ENCODE results near the gene TEX14. TPM values are rescaled to one million over a fixed set of nuclear protein-coding genes. Genes with fewer than 3 reads are reported as not detected.

TEX14 gene
- total and polyA plus RNA-seq, 2 experiments from 2014 or later = 0.15 TPM; not detected in 1

DNA sequence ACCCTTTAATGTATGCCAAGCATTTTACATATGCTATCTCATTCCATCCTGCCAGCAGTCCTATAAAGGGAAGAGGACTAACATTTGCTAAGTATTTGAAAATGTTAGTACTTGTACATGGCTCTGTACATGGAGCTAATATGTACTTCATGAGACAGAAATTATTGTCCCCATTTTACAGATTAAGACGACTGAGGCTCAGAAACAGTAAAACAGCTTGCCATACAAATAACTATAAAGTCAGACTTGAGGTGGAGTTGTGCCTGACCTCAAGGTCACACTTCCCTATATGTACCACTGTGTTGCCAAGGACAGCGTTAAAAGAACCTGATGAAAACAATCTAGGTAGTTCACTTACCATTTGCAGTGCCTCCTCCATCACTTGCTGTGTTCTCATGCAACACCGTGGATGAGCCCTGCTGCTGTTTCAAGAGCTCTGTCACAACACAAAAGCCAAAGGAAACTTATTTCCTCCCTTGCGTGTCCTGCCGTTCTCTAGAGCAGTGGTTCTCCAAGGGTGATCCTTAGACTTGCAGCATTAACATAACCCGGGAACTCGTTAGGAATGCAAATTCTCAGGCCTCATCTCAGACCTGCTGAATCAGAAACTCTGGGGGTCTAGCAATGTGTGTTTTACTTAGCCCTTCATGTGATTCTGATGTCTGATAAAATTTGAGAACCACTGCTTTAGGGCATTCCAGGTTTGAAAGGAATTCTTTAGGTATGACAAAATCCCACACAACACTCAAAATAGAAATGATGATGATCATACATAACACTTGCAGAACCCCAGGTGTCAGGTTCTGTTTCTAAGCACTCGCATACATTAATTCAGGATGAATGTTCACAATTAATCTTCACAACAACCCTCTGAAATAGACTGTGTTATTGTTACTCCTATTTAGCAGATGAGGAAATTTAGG lies 126.2 kb downstream of the TEX14 start:
- in situ Hi-C loops (cut with MboI) = no loop called here
- no peak overlapping the region for H3K4me2 ChIP-seq (ENCODE audit: unreplicated experiment)
- H3F3A ChIP-seq (ENCODE audit: insufficient read depth) = no peaks in the 10 kb centered on the region
- no peak overlapping the region for H3K4me3 ChIP-seq
- TF ChIP-seq EZH2phosphoT487 (IDR thresholded peaks at IDR 0.05; ENCODE audit: insufficient read depth, low read depth) = no peak
- no peak for TF ChIP-seq EZH2 (IDR thresholded peaks at IDR 0.05; ENCODE audit: insufficient read depth, poor library complexity, severe bottlenecking)
- no peaks in the 10 kb centered on the region for H3K36me3 ChIP-seq (ENCODE audit: low read depth)
- H3K9me2 ChIP-seq (ENCODE audit: insufficient read depth) = no peaks in the 10 kb centered on the region
- DNase-seq = no peak
- H3K9me3 ChIP-seq (ENCODE audit: low read depth) = no peaks in the 10 kb centered on the region
- no peak overlapping the region for H3K27ac ChIP-seq
- 34 to 35% methylated on average over 8 of the region's 8 CpGs for WGBS, 2 experiments (ENCODE audit: low coverage in 1 of 2, low lambda C conversion rate in 2 of 2, missing lambda C conversion rate in 2 of 2)
- no peak overlapping the region for H2AFZ ChIP-seq
- no peaks in the 10 kb centered on the region; the same call in 1 of the 2 replicates for H3K27me3 ChIP-seq (replicated peaks; ENCODE audit: insufficient read depth)
- no peak overlapping the region for H3K9ac ChIP-seq
- H3K4me1 ChIP-seq (ENCODE audit: insufficient read depth) = no peaks in the 10 kb centered on the region
- no peaks in the 10 kb centered on the region for H3K79me2 ChIP-seq (ENCODE audit: insufficient read depth)
- no peaks in the 10 kb centered on the region for H4K20me1 ChIP-seq (ENCODE audit: insufficient read depth)

DNA sequence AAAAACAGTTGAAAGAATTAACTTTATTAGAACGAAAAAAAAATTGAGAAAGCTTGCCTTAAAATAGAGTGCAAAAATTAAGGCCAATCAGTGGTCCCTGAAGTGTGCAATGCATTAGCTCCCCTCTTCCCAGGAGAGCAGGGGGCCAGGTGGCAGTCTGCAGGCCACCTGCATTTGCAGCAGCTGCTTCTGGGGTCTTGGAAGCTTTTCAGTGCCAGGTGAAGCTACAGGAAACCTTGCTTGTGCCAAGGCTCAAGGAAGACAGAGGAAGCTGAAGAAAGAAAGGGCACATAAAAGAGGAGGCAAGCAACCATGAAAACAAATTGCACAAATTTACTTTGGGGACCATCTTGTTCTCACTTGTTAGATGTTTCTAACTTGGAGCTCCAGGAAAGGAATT lies 126.9 kb downstream of the TEX14 start:
- no peaks in the 10 kb centered on the region for H3K4me1 ChIP-seq (ENCODE audit: insufficient read depth)
- H2AFZ ChIP-seq = no peak overlapping the region
- H3K4me2 ChIP-seq (ENCODE audit: unreplicated experiment) = no peak overlapping the region
- no peak overlapping the region for H3K9ac ChIP-seq
- H3K9me3 ChIP-seq (ENCODE audit: low read depth) = no peaks in the 10 kb centered on the region
- H3K27me3 ChIP-seq (replicated peaks; ENCODE audit: insufficient read depth) = no peaks in the 10 kb centered on the region; the same call in 1 of the 2 replicates
- DNase-seq = no peak
- no peaks in the 10 kb centered on the region for H4K20me1 ChIP-seq (ENCODE audit: insufficient read depth)
- H3F3A ChIP-seq (ENCODE audit: insufficient read depth) = no peaks in the 10 kb centered on the region
- no peak overlapping the region for H3K4me3 ChIP-seq
- no peak overlapping the region for H3K27ac ChIP-seq
- TF ChIP-seq EZH2 (IDR thresholded peaks at IDR 0.05; ENCODE audit: insufficient read depth, poor library complexity, severe bottlenecking) (no peak), EZH2phosphoT487 (IDR thresholded peaks at IDR 0.05; ENCODE audit: insufficient read depth, low read depth) (no peak)
- H3K79me2 ChIP-seq (ENCODE audit: insufficient read depth) = no peaks in the 10 kb centered on the region
- in situ Hi-C loops (cut with MboI) = no loop called here
- no peaks in the 10 kb centered on the region for H3K36me3 ChIP-seq (ENCODE audit: low read depth)
- 57 to 72% methylated on average over 1 of the region's 1 CpG for WGBS, 2 experiments (ENCODE audit: low coverage in 1 of 2, low lambda C conversion rate in 2 of 2, missing lambda C conversion rate in 2 of 2)
- no peaks in the 10 kb centered on the region for H3K9me2 ChIP-seq (ENCODE audit: insufficient read depth)

DNA sequence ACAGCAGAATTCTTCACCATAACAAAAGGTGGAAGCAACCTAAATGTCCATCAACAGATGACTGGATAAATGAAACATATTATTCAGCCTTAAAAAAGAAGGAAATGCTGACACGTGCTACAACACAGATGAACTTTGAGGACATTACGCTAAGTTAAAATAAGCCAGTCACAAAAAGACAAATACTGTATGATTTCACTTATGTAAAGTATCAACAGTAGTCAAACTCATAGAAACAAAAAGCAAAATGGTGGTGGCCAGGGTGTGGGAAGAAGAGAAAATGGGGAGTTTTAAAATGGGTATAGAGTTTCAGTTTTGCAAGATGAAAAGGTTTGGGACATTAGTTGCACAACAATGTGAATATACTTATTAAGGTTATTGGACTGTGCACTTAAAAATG lies 127.6 kb downstream of the TEX14 start:
- Histone ChIP-seq H3K9me3 (ENCODE audit: low read depth) (no peaks in the 10 kb centered on the region), H3K27me3 (replicated peaks; ENCODE audit: insufficient read depth) (no peaks in the 10 kb centered on the region; the same call in 1 of the 2 replicates), H2AFZ (no peak overlapping the region), H4K20me1 (ENCODE audit: insufficient read depth) (no peaks in the 10 kb centered on the region), H3K36me3 (ENCODE audit: low read depth) (no peaks in the 10 kb centered on the region), H3K79me2 (ENCODE audit: insufficient read depth) (no peaks in the 10 kb centered on the region), H3K4me3 (no peak overlapping the region), H3F3A (ENCODE audit: insufficient read depth) (no peaks in the 10 kb centered on the region), H3K9ac (no peak overlapping the region), H3K27ac (no peak overlapping the region), H3K9me2 (ENCODE audit: insufficient read depth) (no peaks in the 10 kb centered on the region), H3K4me2 (ENCODE audit: unreplicated experiment) (no peak overlapping the region), H3K4me1 (ENCODE audit: insufficient read depth) (no peaks in the 10 kb centered on the region)
- in situ Hi-C loops (cut with MboI) = no loop called here
- DNase-seq = no peak
- TF ChIP-seq EZH2phosphoT487 (IDR thresholded peaks at IDR 0.05; ENCODE audit: insufficient read depth, low read depth) = no peak
- TF ChIP-seq EZH2 (IDR thresholded peaks at IDR 0.05; ENCODE audit: insufficient read depth, poor library complexity, severe bottlenecking) = no peak
- WGBS, 2 experiments (ENCODE audit: low coverage in 1 of 2, low lambda C conversion rate in 2 of 2, missing lambda C conversion rate in 2 of 2) = 47 to 50% methylated on average over 2 of the region's 2 CpGs

DNA sequence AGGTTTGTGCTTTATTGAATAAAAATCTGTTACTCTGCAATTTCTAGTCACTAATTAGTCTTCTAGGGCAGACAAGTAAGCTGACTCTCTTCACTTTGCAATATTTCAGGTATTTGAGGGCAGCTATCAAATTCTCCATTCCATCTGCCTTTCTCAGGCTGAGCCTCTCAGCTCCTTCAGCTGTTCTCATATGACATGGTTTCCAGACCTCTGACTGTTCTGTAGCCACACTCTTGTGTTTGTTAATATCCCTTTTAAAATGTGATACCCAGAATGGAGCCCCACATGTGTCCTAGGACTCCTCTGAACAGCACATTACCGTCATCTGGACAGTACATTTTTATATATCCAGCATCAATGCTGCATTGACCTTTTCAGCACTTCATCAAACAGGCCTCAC lies 131.3 kb downstream of the TEX14 start:
- H3K9ac ChIP-seq = no peak overlapping the region
- no peaks in the 10 kb centered on the region for H4K20me1 ChIP-seq (ENCODE audit: insufficient read depth)
- H3F3A ChIP-seq (ENCODE audit: insufficient read depth) = no peaks in the 10 kb centered on the region
- no peak overlapping the region for H3K4me2 ChIP-seq (ENCODE audit: unreplicated experiment)
- no peaks in the 10 kb centered on the region for H3K9me2 ChIP-seq (ENCODE audit: insufficient read depth)
- no peaks in the 10 kb centered on the region for H3K9me3 ChIP-seq (ENCODE audit: low read depth)
- DNase-seq = no peak
- in situ Hi-C loops (cut with MboI) = no loop called here
- no peaks in the 10 kb centered on the region for H3K4me1 ChIP-seq (ENCODE audit: insufficient read depth)
- no peak overlapping the region for H3K4me3 ChIP-seq
- H3K79me2 ChIP-seq (ENCODE audit: insufficient read depth) = no peaks in the 10 kb centered on the region
- TF ChIP-seq EZH2 (IDR thresholded peaks at IDR 0.05; ENCODE audit: insufficient read depth, poor library complexity, severe bottlenecking) (no peak), EZH2phosphoT487 (IDR thresholded peaks at IDR 0.05; ENCODE audit: insufficient read depth, low read depth) (no peak)
- no peak overlapping the region for H3K27ac ChIP-seq
- WGBS, 2 experiments (ENCODE audit: low coverage in 1 of 2, low lambda C conversion rate in 2 of 2, missing lambda C conversion rate in 2 of 2) = 50 to 53% methylated on average over 1 of the region's 1 CpG
- no peak overlapping the region for H2AFZ ChIP-seq
- H3K36me3 ChIP-seq (ENCODE audit: low read depth) = no peaks in the 10 kb centered on the region
- H3K27me3 ChIP-seq (replicated peaks; ENCODE audit: insufficient read depth) = no peaks in the 10 kb centered on the region; the same call in 1 of the 2 replicates

All from GM23248 (cell line).